Immature natural killer cell (primary cell): ENCODE results near the gene C10orf143. TPM values are rescaled to one million over a fixed set of nuclear protein-coding genes. Genes with fewer than 3 reads are reported as not detected.
"Not testable (repeated sequence)": the region's sequence is repeated elsewhere in the genome, so short reads cannot be mapped to it uniquely, and the experiment has no call there.

Experiments
- DNase-seq, 3 donors: peaks; one replicate each; pipeline ENCODE4 v3.0.0; 2022; ENCODE audit warnings: mixed read lengths in 1 of 3
- H3K27ac Mint-ChIP-seq, 6 donors: one replicate each; pipeline ENCODE4 v1.8.0; 2020; ENCODE audit warnings: mixed read lengths in 6 of 6, mild to moderate bottlenecking in 5 of 6, inconsistent platforms in 4 of 6, moderate library complexity in 3 of 6
- H3K27me3 Mint-ChIP-seq, 3 donors: one replicate each; pipeline ENCODE4 v1.8.0; 2020 to 2021; ENCODE audit warnings: low read depth in 3 of 3, mild to moderate bottlenecking in 3 of 3, mixed read lengths in 3 of 3, moderate library complexity in 3 of 3, inconsistent platforms in 1 of 3
- H3K36me3 Mint-ChIP-seq, 3 donors: one replicate each; pipeline ENCODE4 v1.8.0; 2020; ENCODE audit warnings: mixed read lengths in 3 of 3, inconsistent platforms in 2 of 3, mild to moderate bottlenecking in 2 of 3
- H3K4me1 Mint-ChIP-seq, 2 donors: one replicate each; pipeline ENCODE4 v1.8.0; 2020; ENCODE audit warnings: inconsistent platforms in 2 of 2, mild to moderate bottlenecking in 2 of 2, mixed read lengths in 2 of 2, moderate library complexity in 1 of 2
- H3K4me3 Mint-ChIP-seq, 5 donors: one replicate each; pipeline ENCODE4 v1.8.0; 2020; ENCODE audit warnings: mild to moderate bottlenecking in 5 of 5, mixed read lengths in 5 of 5, inconsistent platforms in 3 of 5, moderate library complexity in 3 of 5
- H3K9me3 Mint-ChIP-seq, 6 donors: one replicate each; pipeline ENCODE4 v1.8.0; 2020; ENCODE audit warnings: mild to moderate bottlenecking in 6 of 6, mixed read lengths in 6 of 6, inconsistent platforms in 4 of 6, moderate library complexity in 3 of 6
- polyA plus RNA-seq, 3 donors: library from polyadenylated mRNA; unstranded; fragments of 300-500 nt; fragmentation: Illumina TruSeq; gene quantifications; one replicate each; pipeline ENCODE4 v1.2.3, GENCODE V29; 2021

Gene C10orf143
- polyA plus RNA-seq, 3 donors from 2014 or later: 17.8 to 31.7 (median 27.0) TPM

GRCh38 chr10:130105724-130106123 lies 4.9 kb downstream of the C10orf143 start:
- H3K4me1 Mint-ChIP-seq: peaks cover 20 to 31% of the 10 kb centered on the region in 2 donors
- DNase-seq: no peak
- peaks cover 0 to 12% (median 4%) of the 10 kb centered on the region in 3 donors for H3K27me3 Mint-ChIP-seq
- H3K4me3 Mint-ChIP-seq: no peak overlapping the region
- H3K9me3 Mint-ChIP-seq: no peaks in the 10 kb centered on the region
- peaks cover 0 to 10% (median 4%) of the 10 kb centered on the region in 3 donors for H3K36me3 Mint-ChIP-seq
- H3K27ac Mint-ChIP-seq: peak overlapping the region in 1 of 6 donors; percentile 24

- H3K9me3 Mint-ChIP-seq: peaks cover 0 to 15% (median 9%) of the 10 kb centered on the region in 6 donors
- H3K27ac Mint-ChIP-seq: no peak overlapping the region
- H3K4me3 Mint-ChIP-seq: no peak overlapping the region
- H3K4me1 Mint-ChIP-seq: no peaks in the 10 kb centered on the region
- no peak for DNase-seq
- peaks cover 7 to 23% (median 16%) of the 10 kb centered on the region in 3 donors for H3K36me3 Mint-ChIP-seq
- peaks cover 0 to 3% (median 0%) of the 10 kb centered on the region in 3 donors for H3K27me3 Mint-ChIP-seq
Measured at GRCh38 chr10:130099344-130099743, 11.3 kb downstream of the C10orf143 start.

- not testable (repeated sequence) for DNase-seq, H3K27me3 Mint-ChIP-seq
- Mint-ChIP-seq H3K9me3 (peaks cover 11 to 47% (median 36%) of the 10 kb centered on the region in 6 donors), H3K4me3 (peak overlapping the region; percentile 11 to 65 (median 39)), H3K27ac (peak overlapping the region in 3 of 6 donors; percentile 21 to 44 (median 24)), H3K4me1 (peaks cover 21 to 26% of the 10 kb centered on the region in 2 donors), H3K36me3 (peaks cover 49 to 74% (median 66%) of the 10 kb centered on the region in 3 donors)
Measured at GRCh38 chr10:130090565-130090964, 20.1 kb downstream of the C10orf143 start.

- Mint-ChIP-seq H3K36me3 (peaks cover 19 to 31% (median 26%) of the 10 kb centered on the region in 3 donors), H3K9me3 (peaks cover 0 to 4% (median 0%) of the 10 kb centered on the region in 6 donors), H3K4me3 (no peak overlapping the region), H3K27me3 (peaks cover 0 to 1% (median 0%) of the 10 kb centered on the region in 3 donors), H3K27ac (no peak overlapping the region), H3K4me1 (no peaks in the 10 kb centered on the region)
- DNase-seq: no peak
Measured at GRCh38 chr10:130080461-130080814, 30.2 kb downstream of the C10orf143 start.

GRCh38 chr10:130079614-130080460 lies 30.8 kb downstream of the C10orf143 start:
- Mint-ChIP-seq H3K9me3 (peaks cover 0 to 4% (median 0%) of the 10 kb centered on the region in 6 donors), H3K4me1 (no peaks in the 10 kb centered on the region), H3K27me3 (peaks cover 0 to 1% (median 0%) of the 10 kb centered on the region in 3 donors), H3K36me3 (peaks cover 25 to 36% (median 30%) of the 10 kb centered on the region in 3 donors), H3K4me3 (no peak overlapping the region), H3K27ac (no peak overlapping the region)
- no peak for DNase-seq

- H3K27me3 Mint-ChIP-seq: peaks cover 0 to 3% (median 0%) of the 10 kb centered on the region in 3 donors
- H3K4me1 Mint-ChIP-seq: peaks cover 1 to 2% of the 10 kb centered on the region in 2 donors
- H3K27ac Mint-ChIP-seq: no peak overlapping the region
- peaks cover 0 to 2% (median 0%) of the 10 kb centered on the region in 6 donors for H3K9me3 Mint-ChIP-seq
- H3K4me3 Mint-ChIP-seq: no peak overlapping the region
- H3K36me3 Mint-ChIP-seq: peaks cover 32 to 46% (median 32%) of the 10 kb centered on the region in 3 donors
- DNase-seq: no peak
Measured at GRCh38 chr10:130078120-130078519, 32.5 kb downstream of the C10orf143 start.

- DNase-seq: no peak
- no peak overlapping the region for H3K4me3 Mint-ChIP-seq
- peaks cover 0 to 2% (median 0%) of the 10 kb centered on the region in 3 donors for H3K27me3 Mint-ChIP-seq
- peaks cover 2 to 7% (median 3%) of the 10 kb centered on the region in 6 donors for H3K9me3 Mint-ChIP-seq
- H3K4me1 Mint-ChIP-seq: peaks cover 4 to 7% of the 10 kb centered on the region in 2 donors
- no peak overlapping the region for H3K27ac Mint-ChIP-seq
- peaks cover 37 to 54% (median 43%) of the 10 kb centered on the region in 3 donors for H3K36me3 Mint-ChIP-seq
Measured at GRCh38 chr10:130076681-130077080, 33.9 kb downstream of the C10orf143 start.

- H3K4me1 Mint-ChIP-seq: peaks cover 4 to 7% of the 10 kb centered on the region in 2 donors
- peak overlapping the region in 1 of 6 donors; percentile 8 for H3K27ac Mint-ChIP-seq
- peaks cover 0 to 7% (median 3%) of the 10 kb centered on the region in 6 donors for H3K9me3 Mint-ChIP-seq
- no peak for DNase-seq
- H3K36me3 Mint-ChIP-seq: peaks cover 42 to 54% (median 43%) of the 10 kb centered on the region in 3 donors
- H3K4me3 Mint-ChIP-seq: no peak overlapping the region
- peaks cover 0 to 2% (median 0%) of the 10 kb centered on the region in 3 donors for H3K27me3 Mint-ChIP-seq
Measured at GRCh38 chr10:130074639-130075038, 36.0 kb downstream of the C10orf143 start.

GRCh38 chr10:130073912-130074311 lies 36.7 kb downstream of the C10orf143 start:
- Mint-ChIP-seq H3K27ac (no peak overlapping the region), H3K9me3 (peaks cover 0 to 7% (median 3%) of the 10 kb centered on the region in 6 donors), H3K4me1 (peaks cover 4 to 7% of the 10 kb centered on the region in 2 donors), H3K27me3 (peaks cover 0 to 2% (median 0%) of the 10 kb centered on the region in 3 donors), H3K36me3 (peaks cover 39 to 52% (median 40%) of the 10 kb centered on the region in 3 donors), H3K4me3 (no peak overlapping the region)
- no peak for DNase-seq

- Mint-ChIP-seq H3K36me3 (peaks cover 33 to 48% (median 41%) of the 10 kb centered on the region in 3 donors), H3K9me3 (peaks cover 0 to 7% (median 3%) of the 10 kb centered on the region in 6 donors)
Measured at GRCh38 chr10:130072247-130072646, 38.4 kb downstream of the C10orf143 start.

GRCh38 chr10:130067893-130068292 lies 42.7 kb downstream of the C10orf143 start:
- Mint-ChIP-seq H3K4me3 (no peak overlapping the region), H3K4me1 (peaks cover under 1 to 3% of the 10 kb centered on the region in 2 donors), H3K36me3 (peaks cover 23 to 39% (median 29%) of the 10 kb centered on the region in 3 donors), H3K27ac (no peak overlapping the region), H3K27me3 (peaks cover 0 to 3% (median 0%) of the 10 kb centered on the region in 3 donors), H3K9me3 (peaks cover 0 to 7% (median 3%) of the 10 kb centered on the region in 6 donors)
- no peak for DNase-seq

More at GRCh38 chr10:130072247-130072646, 38.4 kb downstream of the C10orf143 start:
- DNase-seq: no peak
- H3K27me3 Mint-ChIP-seq: peaks cover 0 to 3% (median 2%) of the 10 kb centered on the region in 3 donors
- peaks cover 4 to 7% of the 10 kb centered on the region in 2 donors for H3K4me1 Mint-ChIP-seq
- peak overlapping the region in 1 of 6 donors; percentile 4 for H3K27ac Mint-ChIP-seq
- H3K4me3 Mint-ChIP-seq: no peak overlapping the region

GRCh38 chr10:130066743-130067142 lies 43.9 kb downstream of the C10orf143 start:
- DNase-seq: no peak
- Mint-ChIP-seq H3K9me3 (no peaks in the 10 kb centered on the region), H3K4me3 (no peak overlapping the region), H3K36me3 (peaks cover 19 to 31% (median 28%) of the 10 kb centered on the region in 3 donors), H3K27me3 (peaks cover 0 to 3% (median 0%) of the 10 kb centered on the region in 3 donors), H3K27ac (peak overlapping the region in 1 of 6 donors; percentile 5), H3K4me1 (no peaks in the 10 kb centered on the region)

GRCh38 chr10:130065251-130065650 lies 45.4 kb downstream of the C10orf143 start:
- Mint-ChIP-seq H3K27me3 (peaks cover 0 to 3% (median 0%) of the 10 kb centered on the region in 3 donors), H3K4me3 (no peak overlapping the region), H3K36me3 (peaks cover 19 to 31% (median 26%) of the 10 kb centered on the region in 3 donors), H3K27ac (no peak overlapping the region), H3K4me1 (no peaks in the 10 kb centered on the region), H3K9me3 (no peaks in the 10 kb centered on the region)
- no peak for DNase-seq

- Mint-ChIP-seq H3K9me3 (no peaks in the 10 kb centered on the region), H3K27ac (no peak overlapping the region), H3K4me1 (no peaks in the 10 kb centered on the region), H3K36me3 (peaks cover 19 to 31% (median 26%) of the 10 kb centered on the region in 3 donors), H3K4me3 (no peak overlapping the region), H3K27me3 (peaks cover 0 to 3% (median 0%) of the 10 kb centered on the region in 3 donors)
- DNase-seq: no peak
Measured at GRCh38 chr10:130064783-130065182, 45.8 kb downstream of the C10orf143 start.
